ENCODE data around the gene RBM19. TPM values are rescaled to one million over a fixed set of nuclear protein-coding genes. Genes with fewer than 3 reads are reported as not detected.
A peak's percentile ranks its signal among the peaks of the same experiment; 100 is the strongest.

The RBM19 gene
- total and polyA plus RNA-seq, 2 of the 4 experiments (the other 2 are of a cell fraction) = 18.7 to 19.2 TPM

DNA sequence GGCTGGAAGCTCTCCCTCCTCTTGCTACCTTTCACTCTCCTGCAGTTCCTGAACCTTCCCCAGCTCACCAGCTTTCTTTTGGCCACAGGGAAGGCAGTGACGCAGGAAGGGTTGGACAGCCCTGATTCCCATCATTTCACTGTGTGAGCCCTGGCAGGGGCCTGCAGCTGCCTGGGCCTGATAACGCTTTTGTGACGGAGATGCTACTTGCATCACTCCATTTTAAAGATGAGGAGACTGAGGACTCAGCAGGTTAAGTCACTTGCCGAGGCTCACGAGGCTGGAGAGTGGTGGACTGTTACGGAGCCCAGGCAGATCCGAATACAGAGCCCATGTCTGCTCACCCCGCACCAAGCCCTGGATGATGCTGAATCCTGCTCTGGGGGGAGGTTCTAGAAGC is 145.3 kb downstream of the RBM19 start:
- no peak overlapping the region for H2BK20ac ChIP-seq (ENCODE audit: low read depth, low read length)
- in situ Hi-C loops (cut with MboI; ENCODE audit: low sequenced_read_pairs) = no loop called here
- H3K9me1 ChIP-seq (ENCODE audit: insufficient read depth, low read length) = peaks cover 3% of the 10 kb centered on the region; the same call in 1 of the 2 replicates
- POLR2A ChIA-PET (ENCODE audit: unreplicated experiment) = no interaction called here
- no peak overlapping the region for H3K9ac ChIP-seq (ENCODE audit: low read depth, low read length)
- no TSS peak for BruUV-seq (replicated peaks)
- no peaks in the 10 kb centered on the region for H3K9me3 ChIP-seq (ENCODE audit: control insufficient read depth, insufficient read depth, low read length)
- H3K79me1 ChIP-seq (ENCODE audit: low read depth in 1 of 2, low read length in 2 of 2) = no peaks in the 10 kb centered on the region
- ATAC-seq (ENCODE audit: low read depth) (no peak), DNase-seq (no peak)
- H2BK5ac ChIP-seq (ENCODE audit: low read depth, low read length, poor library complexity, severe bottlenecking) = no peak overlapping the region
- TF ChIP-seq SMC3 (IDR thresholded peaks at IDR 0.05; ENCODE audit: low read depth, low read length) (no peak), RCOR1 (IDR thresholded peaks at IDR 0.05; ENCODE audit: insufficient replicate concordance, low read length) (no peak), BHLHE40 (IDR thresholded peaks at IDR 0.05; ENCODE audit: low read depth, low read length) (no peak), MAZ (IDR thresholded peaks at IDR 0.05; ENCODE audit: borderline replicate concordance, low read depth, low read length) (no peak), MAFK (IDR thresholded peaks at IDR 0.05; ENCODE audit: low read depth, low read length) (no peak), CHD1 (IDR thresholded peaks at IDR 0.05; ENCODE audit: low read depth, low read length) (no peak), MXI1 (IDR thresholded peaks at IDR 0.05; ENCODE audit: borderline replicate concordance, low read depth, low read length) (no peak), RAD21 (IDR thresholded peaks at IDR 0.05; ENCODE audit: low read length) (no peak), POLR2A (IDR thresholded peaks at IDR 0.05; ENCODE audit: low read depth, low read length) (no peak), CTCF (conservative IDR thresholded peaks at IDR 0.05; ENCODE audit: low read depth, low read length) (no peak), USF2 (IDR thresholded peaks at IDR 0.05; ENCODE audit: low read depth, low read length) (no peak), NFE2L2 (IDR thresholded peaks at IDR 0.05; ENCODE audit: low read depth, low read length) (no peak), RFX5 (IDR thresholded peaks at IDR 0.05; ENCODE audit: low read depth, low read length) (no peak), FOS (IDR thresholded peaks at IDR 0.05; ENCODE audit: low read depth, low read length) (no peak), CEBPB (IDR thresholded peaks at IDR 0.05; ENCODE audit: low read depth, low read length) (no peak)
- TF ChIP-seq, protein P1, sequence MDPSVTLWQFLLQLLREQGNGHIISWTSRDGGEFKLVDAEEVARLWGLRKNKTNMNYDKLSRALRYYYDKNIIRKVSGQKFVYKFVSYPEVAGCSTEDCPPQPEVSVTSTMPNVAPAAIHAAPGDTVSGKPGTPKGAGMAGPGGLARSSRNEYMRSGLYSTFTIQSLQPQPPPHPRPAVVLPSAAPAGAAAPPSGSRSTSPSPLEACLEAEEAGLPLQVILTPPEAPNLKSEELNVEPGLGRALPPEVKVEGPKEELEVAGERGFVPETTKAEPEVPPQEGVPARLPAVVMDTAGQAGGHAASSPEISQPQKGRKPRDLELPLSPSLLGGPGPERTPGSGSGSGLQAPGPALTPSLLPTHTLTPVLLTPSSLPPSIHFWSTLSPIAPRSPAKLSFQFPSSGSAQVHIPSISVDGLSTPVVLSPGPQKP (IDR thresholded peaks at IDR 0.05; ENCODE audit: borderline replicate concordance, low read depth, low read length) = no peak
- H3K56ac ChIP-seq (ENCODE audit: extremely low read depth, insufficient read depth, low read length) = no peak overlapping the region
- H3K27ac ChIP-seq (ENCODE audit: insufficient read depth, low read length) = no peak overlapping the region
- no peak overlapping the region for H3K4ac ChIP-seq (ENCODE audit: low read depth, low read length)
- dilution Hi-C loops (cut with HindIII; ENCODE audit: low sequenced_read_pairs, unreplicated experiment) = no loop called here
- intact Hi-C loops (cut with micrococcal nuclease) = no loop called here
- no peak overlapping the region for H2BK120ac ChIP-seq (ENCODE audit: low read depth, low read length)
- H4K8ac ChIP-seq (ENCODE audit: low read depth in 2 of 2, low read length in 2 of 2) = no peak overlapping the region
- no peaks in the 10 kb centered on the region for H4K20me1 ChIP-seq (ENCODE audit: insufficient read depth, low read length)
- no peak overlapping the region for H4K91ac ChIP-seq (ENCODE audit: insufficient read depth, low read depth, low read length)
- no peaks in the 10 kb centered on the region for H3K36me3 ChIP-seq (ENCODE audit: control insufficient read depth, insufficient read depth, low read length)
- no peak overlapping the region for H4K5ac ChIP-seq (ENCODE audit: low read depth, low read length)
- CTCF ChIA-PET = no interaction called here
- H2AFZ ChIP-seq (replicated peaks; ENCODE audit: low read length, poor library complexity) = no peak overlapping the region
- no peak overlapping the region for H3K18ac ChIP-seq (ENCODE audit: low read depth, low read length)
- no peaks in the 10 kb centered on the region for H3K27me3 ChIP-seq (ENCODE audit: control insufficient read depth, insufficient read depth, low read length)
- no peak overlapping the region for H2AK5ac ChIP-seq (ENCODE audit: low read depth, low read length)
- no peaks in the 10 kb centered on the region for H3K4me1 ChIP-seq (ENCODE audit: control insufficient read depth, insufficient read depth, low read length)
- H2AK9ac ChIP-seq (replicated peaks; ENCODE audit: low read depth, low read length, poor library complexity) = peak overlapping the region; percentile 10
- H3K4me2 ChIP-seq (ENCODE audit: low read depth, low read length) = no peak overlapping the region
- H3K14ac ChIP-seq (replicated peaks; ENCODE audit: low read depth, low read length) = no peak overlapping the region
- H2BK15ac ChIP-seq (ENCODE audit: low read depth, low read length) = no peak overlapping the region
- no peak overlapping the region for H3K4me3 ChIP-seq (ENCODE audit: insufficient read depth, low read depth, low read length)
- no peak overlapping the region for H3K23ac ChIP-seq (ENCODE audit: low read depth, low read length)
- WGBS, 2 experiments (ENCODE audit: extremely low coverage in 2 of 2, insufficient read length in 1 of 2) = 81% methylated on average over 3 of the region's 8 CpGs; no CpG with 5 or more reads in 1 of the 2 experiments
